ENCODE data around the gene CRAT.

Gene CRAT

GRCh38 chr9:129110740-129111527 is at the start of gene CRAT, which contains the start of gene PTPA:
TSS of gene CRAT (minus strand) at chr9:129110793. CDS start at chr9:129110509, 284 bp downstream.
TSS of gene PTPA (plus strand) at chr9:129111415. CDS start at chr9:129111601, 186 bp downstream.
- peak; percentile 92 for DNase-seq

DNA sequence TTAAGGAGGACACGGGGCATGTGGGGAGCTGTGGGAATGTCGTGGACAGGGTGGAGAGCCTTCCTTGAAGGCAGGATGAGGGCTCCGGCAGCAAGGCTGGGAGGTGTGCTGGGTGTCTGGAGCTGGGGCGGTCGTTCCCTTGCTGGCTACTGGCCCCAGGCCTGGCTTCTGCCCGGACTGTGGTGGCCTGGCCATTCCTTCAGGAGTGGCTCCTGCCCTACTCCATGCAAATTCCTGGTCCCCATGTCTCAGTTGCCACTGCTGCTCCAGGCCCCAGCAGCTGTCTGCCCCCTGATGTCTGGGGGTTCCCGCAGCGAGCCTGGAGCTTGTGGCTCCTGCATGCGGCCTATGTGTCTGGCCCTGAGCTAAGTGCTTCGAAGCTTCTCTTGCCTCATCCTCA is 45.6 kb upstream of the CRAT start:
- no peak for DNase-seq

- DNase-seq: no peak
These were observed 44.4 kb upstream of the CRAT start for GRCh38 chr9:129154866-129155477.

GRCh38 chr9:129151469-129151868 is 40.9 kb upstream of the CRAT start:
- no peak for DNase-seq

- no peak for DNase-seq
These were observed 40.1 kb upstream of the CRAT start for GRCh38 chr9:129150672-129151211.

GRCh38 chr9:129150122-129150521 is 39.5 kb upstream of the CRAT start:
- no peak for DNase-seq

DNA sequence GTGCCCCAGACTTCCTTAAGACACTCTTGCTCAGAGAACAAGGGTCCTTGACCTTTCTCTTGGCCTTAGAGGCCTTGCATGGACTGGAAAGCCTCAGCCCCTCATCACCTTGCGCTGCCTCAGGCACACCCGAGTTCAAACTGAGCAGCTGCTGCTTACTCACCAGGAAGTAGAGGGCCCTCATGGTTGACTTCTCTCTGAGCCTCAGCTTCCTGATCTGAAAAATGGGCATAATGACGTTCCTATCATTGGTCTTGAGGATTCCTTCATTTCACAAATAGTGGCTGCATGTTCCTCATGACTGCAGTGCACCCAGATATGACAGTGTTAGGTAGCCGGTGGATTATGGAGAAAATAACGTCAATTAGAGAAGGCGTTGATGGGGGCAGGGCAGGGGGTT is 38.8 kb upstream of the CRAT start:
- DNase-seq: no peak

GRCh38 chr9:129148463-129149204 is 38.0 kb upstream of the CRAT start:
- no peak for DNase-seq

GRCh38 chr9:129146441-129146941 is 35.9 kb upstream of the CRAT start:
- DNase-seq: no peak

GRCh38 chr9:129145841-129146292 is 35.3 kb upstream of the CRAT start:
- DNase-seq: peak; percentile 43

GRCh38 chr9:129145316-129145715 is 34.7 kb upstream of the CRAT start:
- no peak for DNase-seq

DNA sequence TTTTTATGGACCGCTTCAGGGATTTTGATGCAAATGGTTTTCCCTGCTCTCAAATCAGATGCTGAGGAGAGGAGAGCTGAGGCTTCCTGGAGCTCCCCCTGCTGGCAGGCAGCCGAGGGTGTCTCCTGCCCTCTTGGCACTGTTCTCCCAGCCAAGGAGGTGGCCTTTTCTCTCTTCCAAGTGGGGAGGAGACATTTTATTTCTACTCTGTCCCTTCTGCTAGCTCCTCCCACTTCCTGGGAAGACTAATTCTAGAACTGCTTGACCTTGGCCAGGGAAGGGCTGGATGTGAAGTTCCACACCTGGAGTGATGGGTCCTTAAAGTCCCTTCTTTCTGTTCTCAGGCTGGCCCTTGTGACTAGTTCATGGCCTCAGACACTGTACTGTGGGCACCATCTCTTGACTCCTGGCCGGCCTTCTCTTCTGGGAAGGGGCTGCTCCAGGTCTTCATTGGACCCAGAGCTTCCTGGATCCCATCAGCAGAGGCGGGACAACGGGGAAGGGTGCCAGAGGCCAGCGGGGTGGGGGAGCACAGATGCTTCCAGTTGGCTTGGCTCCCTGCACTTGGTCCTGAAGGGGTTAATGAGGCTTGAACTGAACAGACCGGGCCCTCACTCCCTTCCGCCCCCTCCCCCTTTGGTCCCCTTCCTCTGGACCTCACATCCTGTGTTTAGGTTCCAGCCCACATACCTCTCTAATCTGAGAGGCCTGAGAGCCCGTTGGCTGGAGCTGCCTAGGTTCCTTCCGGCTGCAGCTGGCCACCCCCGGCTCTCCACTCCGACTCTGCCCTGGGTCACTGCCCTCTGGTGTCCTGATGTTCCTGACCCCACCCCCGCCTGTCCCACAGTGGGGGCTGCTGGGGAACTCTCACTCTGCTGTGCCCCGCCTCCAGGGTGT is 32.7 kb upstream of the CRAT start:
- DNase-seq: peak; percentile 86

DNA sequence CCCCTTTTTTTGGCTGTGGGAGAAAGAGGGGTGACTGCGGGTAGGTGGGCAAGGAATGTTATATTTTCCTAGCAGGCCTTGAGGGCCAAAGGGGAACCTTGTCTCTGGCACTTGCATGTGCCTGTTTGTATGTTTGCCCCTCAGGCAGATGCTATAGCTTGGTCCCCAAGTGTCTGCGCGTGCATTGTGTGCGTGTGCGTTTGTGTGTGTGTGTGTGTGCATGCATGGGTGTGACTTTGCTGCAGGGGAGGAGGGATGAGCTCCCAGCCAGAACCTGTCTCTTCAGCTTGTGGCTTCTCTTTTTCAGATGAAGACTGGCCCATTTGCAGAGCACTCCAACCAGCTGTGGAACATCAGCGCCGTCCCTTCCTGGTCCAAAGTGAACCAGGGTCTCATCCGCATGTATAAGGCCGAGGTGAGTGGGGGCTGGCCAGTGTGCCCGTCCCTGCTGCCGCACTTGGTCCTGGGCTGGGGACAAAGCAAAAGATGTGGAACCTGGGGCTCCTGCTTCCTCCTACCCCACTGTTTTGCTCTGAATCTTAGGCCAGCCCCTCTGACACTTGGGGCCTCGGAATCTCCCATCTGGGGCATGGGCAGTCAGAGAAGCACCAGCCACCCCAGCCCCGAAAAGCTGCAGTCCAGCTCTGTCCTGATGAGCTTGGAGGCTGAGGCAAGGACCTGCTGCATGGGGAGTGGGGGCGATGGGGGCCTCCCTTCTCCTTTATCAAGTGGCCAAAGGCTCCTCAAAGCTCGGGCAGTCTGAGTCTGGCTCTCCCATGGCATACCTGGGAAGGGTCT is 31.7 kb upstream of the CRAT start:
- DNase-seq: no peak

GRCh38 chr9:129141066-129142041 is 30.8 kb upstream of the CRAT start:
- DNase-seq: peak; percentile 86

DNA sequence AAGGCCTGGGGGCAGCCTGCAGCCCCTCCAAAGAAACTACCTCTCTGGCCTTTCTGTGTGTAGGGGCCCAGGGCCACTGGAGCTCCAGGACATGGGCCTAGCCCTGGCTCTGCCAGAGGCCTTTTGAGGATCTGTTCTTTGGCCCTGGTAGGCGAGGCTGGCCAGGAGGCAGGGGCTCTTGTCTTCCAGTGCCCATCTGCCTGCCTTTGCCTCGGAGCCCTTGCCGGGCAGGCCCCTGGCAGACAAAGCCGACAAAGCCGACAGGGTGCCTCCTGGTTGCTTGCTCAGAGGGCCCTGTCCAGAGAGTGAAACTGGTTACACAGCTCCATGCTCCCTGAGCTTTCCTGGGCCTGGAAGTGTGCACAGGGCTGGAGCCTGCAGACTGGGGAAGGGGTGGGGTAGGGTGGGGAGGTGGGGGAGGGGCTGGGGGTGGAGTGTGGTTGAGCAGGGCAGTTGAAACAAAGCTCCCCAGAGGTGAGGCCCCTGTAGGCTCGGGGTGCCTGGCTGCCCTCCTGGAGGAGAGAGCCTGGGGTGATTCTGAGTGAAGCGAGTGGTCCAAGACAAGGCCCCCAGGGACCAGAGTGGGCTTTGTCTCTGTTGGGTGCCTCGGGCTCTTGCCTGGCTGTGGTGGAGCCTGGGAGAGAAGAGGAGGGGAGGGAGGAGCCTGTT is 29.9 kb upstream of the CRAT start:
- DNase-seq: peak; percentile 38

GRCh38 chr9:129139993-129140396 is 29.4 kb upstream of the CRAT start:
- peak; percentile 98 for DNase-seq

DNA sequence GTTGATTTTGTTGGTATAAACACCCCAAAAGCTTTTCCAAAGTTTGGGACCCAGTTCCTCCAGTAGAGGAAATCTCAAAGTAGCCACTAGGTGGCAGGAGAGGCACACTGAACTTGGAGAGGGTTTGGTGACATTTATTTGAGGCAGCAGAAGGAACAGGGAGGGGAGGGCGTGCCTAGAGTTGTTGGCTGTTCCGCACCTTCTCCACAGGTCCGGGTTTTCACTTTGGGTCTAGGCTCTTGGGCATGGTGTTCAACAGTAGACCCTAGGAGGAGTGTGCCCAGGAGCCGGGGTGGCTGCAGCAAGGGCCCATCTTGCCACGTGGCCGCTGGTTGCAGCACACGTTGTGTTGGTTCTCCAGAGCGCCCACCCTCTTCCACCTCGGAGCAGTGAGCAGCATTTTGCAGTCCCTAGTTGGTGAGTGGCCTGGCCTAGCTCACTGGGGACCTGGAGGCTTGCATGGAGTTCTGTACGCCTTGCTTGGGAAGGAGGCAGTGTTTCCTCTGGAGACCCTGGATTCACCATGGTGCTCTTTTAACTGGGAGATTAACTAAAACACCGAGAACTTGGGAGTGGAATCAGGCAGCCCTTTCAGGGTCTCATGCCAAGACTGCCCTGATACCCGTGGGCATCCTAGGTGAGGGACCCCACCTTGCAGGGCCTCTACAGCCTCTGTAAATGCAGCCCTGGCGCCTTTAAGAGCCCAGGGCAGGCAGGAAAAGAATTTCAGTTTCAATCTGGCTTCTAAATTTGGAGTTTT is 28.8 kb upstream of the CRAT start:
- peak; percentile 84 for DNase-seq

DNA sequence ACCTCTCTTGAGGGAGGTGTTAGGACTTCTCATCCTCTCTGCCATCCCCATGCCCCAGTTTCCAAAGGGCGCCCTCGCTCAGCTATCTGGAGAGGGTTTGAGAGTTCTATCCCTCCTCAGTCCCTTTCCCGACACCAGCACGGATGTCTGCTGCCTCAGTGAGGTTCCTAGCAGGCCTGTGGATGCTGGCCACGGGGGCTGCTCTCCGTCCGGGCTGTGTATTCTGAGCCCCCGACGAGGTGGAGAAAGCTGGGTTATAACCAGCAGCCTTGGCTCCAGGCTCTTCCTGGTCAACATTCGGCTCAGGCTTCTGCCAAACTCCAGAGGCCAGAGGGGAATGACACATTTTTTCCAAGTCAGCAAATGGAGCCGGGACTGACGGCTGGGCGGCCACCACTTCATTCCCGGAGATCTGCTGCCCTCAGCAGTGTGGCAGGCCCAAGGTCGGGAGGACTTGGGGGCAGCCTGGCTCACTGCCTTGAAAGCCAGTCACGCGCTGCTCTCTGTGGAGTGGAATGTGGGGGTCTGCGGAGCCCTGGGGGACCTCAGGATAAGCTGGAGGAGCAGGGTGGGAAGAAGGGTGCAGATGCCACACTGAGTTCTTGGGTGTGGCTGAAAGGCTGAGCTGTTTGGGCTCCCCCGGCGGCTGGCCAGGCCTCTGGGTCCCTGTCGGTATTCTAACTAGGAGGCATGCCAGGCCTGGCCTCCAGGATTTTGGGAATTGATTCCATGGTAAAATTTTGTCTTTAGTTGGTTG is 28.1 kb upstream of the CRAT start:
- peak; percentile 45 for DNase-seq

All from HCEC 1CT (cell line).